Measurements from ENCODE around the gene TMEM221. TPM values are rescaled to one million over a fixed set of nuclear protein-coding genes. Genes with fewer than 3 reads are reported as not detected.

The TMEM221 gene
- total and polyA plus RNA-seq, 9 of the 15 experiments (the other 6 are each of a cell fraction or from before 2014, with no cell fraction given), result 0.06 to 0.35 TPM; not detected in 7

DNA sequence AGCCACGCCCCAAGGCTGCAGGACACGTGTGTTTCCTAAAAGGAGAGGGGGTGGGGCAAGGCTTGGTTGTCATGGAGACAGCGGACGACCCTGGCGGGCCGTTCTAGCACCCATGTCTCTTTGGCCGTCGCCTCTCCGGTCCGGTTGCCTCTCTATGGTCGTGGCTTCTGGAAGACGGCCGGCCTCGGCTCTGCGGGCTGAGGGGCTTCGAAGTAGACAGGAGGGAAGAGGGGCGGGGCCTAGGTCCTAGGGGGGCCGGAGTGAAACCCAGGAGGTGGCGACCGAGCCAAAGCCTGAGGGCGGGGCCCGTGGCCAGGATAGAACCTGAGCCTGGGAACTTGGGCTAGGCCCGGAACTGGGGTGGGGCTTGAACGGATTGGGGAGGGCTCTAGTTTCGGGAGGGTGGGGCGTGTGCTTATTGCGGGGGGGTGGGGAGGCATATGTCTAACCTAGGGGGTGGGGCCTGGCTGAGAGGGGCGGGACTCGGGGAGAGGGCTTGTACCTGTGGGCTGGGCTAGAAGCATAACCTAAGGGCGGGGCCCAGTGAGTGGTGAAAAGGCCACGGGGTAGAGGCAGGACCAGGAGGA, 21.1 kb upstream of the TMEM221 start (continued):
- peak; percentile 84 for TF ChIP-seq MYC (IDR thresholded peaks at IDR 0.05; ENCODE audit: low read depth, low read length)
- TF ChIP-seq MYC (CRISPR knock-in tag; IDR thresholded peaks at IDR 0.05; ENCODE audit: borderline replicate concordance, low read depth), result no peak; the same call in 1 of the 2 replicates
- no peak for TF ChIP-seq CCAR2 (IDR thresholded peaks at IDR 0.05; ENCODE audit: low read depth, low read length)
- peak; percentile 51 for TF ChIP-seq CREM (IDR thresholded peaks at IDR 0.05; ENCODE audit: low read depth)

- DNase-seq (ENCODE audit: extremely low read depth in 1 of 4, low spot score in 3 of 4), result no peak
- Histone ChIP-seq H3K4me1 (replicated peaks in 1 of 2; ENCODE audit: control insufficient read depth in 2 of 2, insufficient read depth in 2 of 2, low read length in 2 of 2) (peaks cover 30 to 43% of the 10 kb centered on the region in 2 experiments), H3K79me2 (ENCODE audit: control insufficient read depth, insufficient read depth, low read length) (no peaks in the 10 kb centered on the region), H2AFZ (ENCODE audit: low read depth, low read length) (peak overlapping the region; percentile 98), H3K9ac (ENCODE audit: insufficient read depth in 1 of 2, low read depth in 2 of 2, low read length in 2 of 2) (peak overlapping the region; percentile 57 to 73), H4K20me1 (replicated peaks; ENCODE audit: control insufficient read depth, insufficient read depth, low read length) (no peaks in the 10 kb centered on the region), H3K4me3 (peak overlapping the region; percentile 76), H3K27ac (ENCODE audit: extremely low read depth, low read depth, low read length) (peak overlapping the region; percentile 68), H3K36me3 (ENCODE audit: control insufficient read depth, insufficient read depth, low read length) (no peaks in the 10 kb centered on the region), H3K4me2 (ENCODE audit: insufficient read depth, low read length) (peak overlapping the region; percentile 84), H3K9me3 (replicated peaks; ENCODE audit: control insufficient read depth, insufficient read depth, low read depth, low read length) (peaks cover 2% of the 10 kb centered on the region; the same call in 1 of the 2 replicates), H3K27me3 (ENCODE audit: control insufficient read depth in 2 of 2, insufficient read depth in 2 of 2, low read length in 2 of 2) (no peaks in the 10 kb centered on the region; a peak in 1 of 5 replicates), H3K9me1 (ENCODE audit: control insufficient read depth, insufficient read depth, low read length) (no peaks in the 10 kb centered on the region)
- CTCF ChIA-PET (ENCODE audit: low intra/inter-chr PET ratio), result interaction anchor here (0.7 kb wide), 1 partner anchor 457 kb away, joined by 3 read pairs; no protein-coding TSS in a partner anchor
- in situ Hi-C loops (cut with MboI) (loop anchor here (5.0 kb wide), 1 partner anchor 72 kb away; no protein-coding TSS in a partner anchor), intact Hi-C loops (cut with micrococcal nuclease) (loop anchor here (2.0 to 5.0 kb wide), 3 partner anchors 16 to 388 kb away; partner anchors contain the start of gene RPL18A)
- FAIRE-seq, result no peak
- 3% methylated on average over 19 of the region's 19 CpGs for WGBS (ENCODE audit: insufficient coverage, low coverage, missing lambda C conversion rate)
- peak; percentile 0; the same call in 1 of the 3 replicates for ATAC-seq
- BruUV-seq (replicated peaks), result no TSS peak
- POLR2A ChIA-PET, result interaction anchor here (0.6 to 1.0 kb wide), 2 partner anchors 63 to 200 kb away, joined by 3 read pairs; partner anchors contain the start of gene BST2
- no peak for TF ChIP-seq ADNP (tag; IDR thresholded peaks at IDR 0.05)
- TF ChIP-seq SRSF3 (IDR thresholded peaks at IDR 0.05; ENCODE audit: insufficient read depth, low read length), result no peak
- 0 out of 2 replicates have a peak, but pooled peaks have one; percentile 63 for TF ChIP-seq KAT7 (CRISPR knock-in tag; IDR thresholded peaks at IDR 0.05; ENCODE audit: borderline replicate concordance)
- no peak for TF ChIP-seq ZBTB12 (CRISPR knock-in tag; IDR thresholded peaks at IDR 0.05)
- no peak for TF ChIP-seq SFPQ (IDR thresholded peaks at IDR 0.05; ENCODE audit: low read depth, low read length)
- TF ChIP-seq, protein P1, sequence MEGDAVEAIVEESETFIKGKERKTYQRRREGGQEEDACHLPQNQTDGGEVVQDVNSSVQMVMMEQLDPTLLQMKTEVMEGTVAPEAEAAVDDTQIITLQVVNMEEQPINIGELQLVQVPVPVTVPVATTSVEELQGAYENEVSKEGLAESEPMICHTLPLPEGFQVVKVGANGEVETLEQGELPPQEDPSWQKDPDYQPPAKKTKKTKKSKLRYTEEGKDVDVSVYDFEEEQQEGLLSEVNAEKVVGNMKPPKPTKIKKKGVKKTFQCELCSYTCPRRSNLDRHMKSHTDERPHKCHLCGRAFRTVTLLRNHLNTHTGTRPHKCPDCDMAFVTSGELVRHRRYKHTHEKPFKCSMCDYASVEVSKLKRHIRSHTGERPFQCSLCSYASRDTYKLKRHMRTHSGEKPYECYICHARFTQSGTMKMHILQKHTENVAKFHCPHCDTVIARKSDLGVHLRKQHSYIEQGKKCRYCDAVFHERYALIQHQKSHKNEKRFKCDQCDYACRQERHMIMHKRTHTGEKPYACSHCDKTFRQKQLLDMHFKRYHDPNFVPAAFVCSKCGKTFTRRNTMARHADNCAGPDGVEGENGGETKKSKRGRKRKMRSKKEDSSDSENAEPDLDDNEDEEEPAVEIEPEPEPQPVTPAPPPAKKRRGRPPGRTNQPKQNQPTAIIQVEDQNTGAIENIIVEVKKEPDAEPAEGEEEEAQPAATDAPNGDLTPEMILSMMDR (IDR thresholded peaks at IDR 0.05 in 2 of 3, conservative IDR thresholded peaks at IDR 0.05 in 1 of 3; ENCODE audit: insufficient read depth in 2 of 3, low read depth in 1 of 3, low read length in 3 of 3), result no peak
- TF ChIP-seq TCFL5 (CRISPR knock-in tag; conservative IDR thresholded peaks at IDR 0.05), result no peak
- no peak for TF ChIP-seq MIER1 (IDR thresholded peaks at IDR 0.05; ENCODE audit: low read depth)
These were observed 20.6 kb upstream of the TMEM221 start for GRCh38 chr19:17469092-17469480.

Data from K562 (cell line).